Neural progenitor cell (in vitro differentiated cells): ENCODE results near the gene DYSF. TPM values are rescaled to one million over a fixed set of nuclear protein-coding genes. Genes with fewer than 3 reads are reported as not detected.

Source experiments
- DNase-seq: peaks from one replicate; pipeline ENCODE4 v3.0.0-alpha.2; 2016; ENCODE audit warnings: low spot score
- H2AFZ ChIP-seq: fragments of 200-600 bp; sonication (generic); replicated peaks from 2 replicates; pipeline ENCODE4 v1.6.1; 2016; ENCODE audit warnings: antibody characterized with exemption
- H3F3A ChIP-seq: fragments of 200-600 bp; sonication (generic); 2 replicates; pipeline ENCODE4 v1.6.1; 2016; ENCODE audit warnings: antibody characterized with exemption, low read depth
- H3K27ac ChIP-seq: fragments of 200-600 bp; sonication (generic); 2 replicates; pipeline ENCODE4 v1.5.1; 2016; ENCODE audit warnings: mild to moderate bottlenecking
- H3K27me3 ChIP-seq: fragments of 200-600 bp; sonication (generic); 2 replicates; pipeline ENCODE4 v1.6.1; 2016; ENCODE audit warnings: mild to moderate bottlenecking, moderate library complexity
- H3K36me3 ChIP-seq: fragments of 200-600 bp; sonication (generic); 2 replicates; pipeline ENCODE4 v1.5.1; 2016
- H3K4me1 ChIP-seq: fragments of 200-600 bp; sonication (generic); 2 replicates; pipeline ENCODE4 v1.6.1; 2016; ENCODE audit warnings: mixed run types
- H3K4me2 ChIP-seq: fragments of 200-600 bp; sonication (generic); 2 replicates; pipeline ENCODE4 v1.6.1; 2016
- H3K4me3 ChIP-seq: fragments of 200-600 bp; sonication (generic); 2 replicates; pipeline ENCODE4 v1.5.1; 2016
- H3K79me2 ChIP-seq: fragments of 200-600 bp; sonication (generic); 2 replicates; pipeline ENCODE4 v1.6.1; 2016; ENCODE audit warnings: low read depth
- H3K9ac ChIP-seq: fragments of 200-600 bp; sonication (generic); 2 replicates; pipeline ENCODE4 v1.6.1; 2016
- H3K9me3 ChIP-seq: fragments of 200-600 bp; sonication (generic); 2 replicates; pipeline ENCODE4 v1.5.1; 2016; ENCODE audit warnings: low read depth
- H4K20me1 ChIP-seq: fragments of 200-600 bp; sonication (generic); 2 replicates; pipeline ENCODE4 v1.6.1; 2016; ENCODE audit warnings: low read depth
- H3K27ac Mint-ChIP-seq: 3 replicates; pipeline ENCODE4 v1.8.0; 2021; ENCODE audit warnings: mixed read lengths
- H3K27me3 Mint-ChIP-seq: 2 replicates; pipeline ENCODE4 v1.8.0; 2022; ENCODE audit warnings: low read depth, mild to moderate bottlenecking, inconsistent platforms, moderate library complexity, mixed read lengths; ENCODE audit not compliant: insufficient read depth
- H3K36me3 Mint-ChIP-seq: 3 replicates; pipeline ENCODE4 v1.8.0; 2021; ENCODE audit warnings: mixed read lengths
- H3K4me1 Mint-ChIP-seq: 3 replicates; pipeline ENCODE4 v1.8.0; 2021; ENCODE audit warnings: mixed read lengths
- H3K4me3 Mint-ChIP-seq: 3 replicates; pipeline ENCODE4 v1.8.0; 2021; ENCODE audit warnings: mild to moderate bottlenecking, moderate library complexity, mixed read lengths
- H3K9me3 Mint-ChIP-seq: 3 replicates; pipeline ENCODE4 v1.8.0; 2020; ENCODE audit warnings: mixed read lengths
- CTCF ChIP-seq: fragments of 200-600 bp; sonication (generic); IDR thresholded peaks from 2 replicates; pipeline ENCODE4 v1.5.1; 2017; ENCODE audit warnings: antibody characterized with exemption, mild to moderate bottlenecking
- EZH2 ChIP-seq: fragments of 200-600 bp; sonication (generic); IDR thresholded peaks from 2 replicates; pipeline ENCODE4 v1.6.1; 2017; ENCODE audit warnings: antibody characterized with exemption, mild to moderate bottlenecking, moderate library complexity
- EZH2phosphoT487 ChIP-seq: fragments of 200-600 bp; sonication (generic); IDR thresholded peaks from 2 replicates; pipeline ENCODE4 v1.6.1; 2017; ENCODE audit warnings: antibody characterized with exemption
- total RNA-seq: library from RNA; depleted of rRNA; stranded (reverse); fragments of >200 nt; gene quantifications from 2 replicates; pipeline ENCODE4 v1.2.3, GENCODE V29; 2015; ENCODE audit warnings: low replicate concordance

Gene DYSF
- total RNA-seq, 1 donor from 2014 or later: 0.39 TPM

GRCh38 chr2:71466301-71467179 lies 13.2 kb downstream of the DYSF start:
- H3K9me3 ChIP-seq: no peaks in the 10 kb centered on the region
- H3K4me2 ChIP-seq: peak overlapping the region; percentile 92
- H3K27me3 Mint-ChIP-seq: peaks cover 19% of the 10 kb centered on the region
- peaks cover 7% of the 10 kb centered on the region for H3K4me1 ChIP-seq
- TF ChIP-seq EZH2 (peak; percentile 96), CTCF (no peak), EZH2phosphoT487 (peak; percentile 91)
- no peaks in the 10 kb centered on the region for H3K36me3 Mint-ChIP-seq
- H3K9me3 Mint-ChIP-seq: no peaks in the 10 kb centered on the region
- peaks cover 6% of the 10 kb centered on the region for H3F3A ChIP-seq
- H3K27me3 ChIP-seq: peaks cover 87% of the 10 kb centered on the region
- DNase-seq: peak; percentile 74
- H3K4me1 Mint-ChIP-seq: peaks cover 9% of the 10 kb centered on the region
- H3K4me3 ChIP-seq: peak overlapping the region; percentile 61
- no peaks in the 10 kb centered on the region for H3K79me2 ChIP-seq
- H3K27ac Mint-ChIP-seq: no peak overlapping the region
- no peak overlapping the region for H3K27ac ChIP-seq
- H3K4me3 Mint-ChIP-seq: peak overlapping the region; percentile 79
- H4K20me1 ChIP-seq: peaks cover 10% of the 10 kb centered on the region
- H3K36me3 ChIP-seq: no peaks in the 10 kb centered on the region
- H2AFZ ChIP-seq: peak overlapping the region; percentile 86
- no peak overlapping the region for H3K9ac ChIP-seq

- Histone ChIP-seq H3K9me3 (no peaks in the 10 kb centered on the region), H3K4me2 (peak overlapping the region; percentile 92), H4K20me1 (peaks cover 10% of the 10 kb centered on the region), H3F3A (peaks cover 6% of the 10 kb centered on the region), H3K27me3 (peaks cover 79% of the 10 kb centered on the region), H3K9ac (no peak overlapping the region), H3K36me3 (no peaks in the 10 kb centered on the region), H3K4me3 (peak overlapping the region; percentile 61), H3K27ac (no peak overlapping the region), H3K79me2 (no peaks in the 10 kb centered on the region), H2AFZ (peak overlapping the region; percentile 86), H3K4me1 (peaks cover 7% of the 10 kb centered on the region)
- DNase-seq: no peak
- H3K4me1 Mint-ChIP-seq: peaks cover 9% of the 10 kb centered on the region
- no peak overlapping the region for H3K27ac Mint-ChIP-seq
- H3K4me3 Mint-ChIP-seq: peak overlapping the region; percentile 79
- TF ChIP-seq EZH2phosphoT487 (no peak), EZH2 (no peak), CTCF (no peak)
- H3K9me3 Mint-ChIP-seq: no peaks in the 10 kb centered on the region
- peaks cover 18% of the 10 kb centered on the region for H3K27me3 Mint-ChIP-seq
- no peaks in the 10 kb centered on the region for H3K36me3 Mint-ChIP-seq
Observed at GRCh38 chr2:71467180-71467815, 13.9 kb downstream of the DYSF start.

GRCh38 chr2:71468279-71469015 lies 15.1 kb downstream of the DYSF start:
- DNase-seq: no peak
- no peak overlapping the region for H3K27ac Mint-ChIP-seq
- H3K4me3 Mint-ChIP-seq: no peak overlapping the region

More at GRCh38 chr2:71468279-71469015, 15.1 kb downstream of the DYSF start:
- H3K4me2 ChIP-seq: no peak overlapping the region
- H3K9me3 ChIP-seq: no peaks in the 10 kb centered on the region
- peaks cover 7% of the 10 kb centered on the region for H3K4me1 ChIP-seq
- H3K4me1 Mint-ChIP-seq: peaks cover 9% of the 10 kb centered on the region
- no peak overlapping the region for H2AFZ ChIP-seq
- no peak overlapping the region for H3K4me3 ChIP-seq
- H4K20me1 ChIP-seq: peaks cover 10% of the 10 kb centered on the region
- H3F3A ChIP-seq: peaks cover 6% of the 10 kb centered on the region
- peaks cover 68% of the 10 kb centered on the region for H3K27me3 ChIP-seq
- H3K79me2 ChIP-seq: no peaks in the 10 kb centered on the region
- H3K27me3 Mint-ChIP-seq: peaks cover 18% of the 10 kb centered on the region
- no peak overlapping the region for H3K27ac ChIP-seq
- no peaks in the 10 kb centered on the region for H3K36me3 Mint-ChIP-seq
- no peaks in the 10 kb centered on the region for H3K36me3 ChIP-seq
- no peak overlapping the region for H3K9ac ChIP-seq
- no peaks in the 10 kb centered on the region for H3K9me3 Mint-ChIP-seq
- TF ChIP-seq EZH2 (no peak), EZH2phosphoT487 (no peak), CTCF (no peak)
